Islet precursor cell (in vitro differentiated cells): ENCODE measurements around the gene TANGO2.
"Not testable (repeated sequence)": the region's sequence is repeated elsewhere in the genome, so short reads cannot be mapped to it uniquely, and the experiment has no call there.

Experiments
- DNase-seq: peaks from one replicate; pipeline ENCODE4 v3.0.0-alpha.2; 2018

The TANGO2 gene

DNA sequence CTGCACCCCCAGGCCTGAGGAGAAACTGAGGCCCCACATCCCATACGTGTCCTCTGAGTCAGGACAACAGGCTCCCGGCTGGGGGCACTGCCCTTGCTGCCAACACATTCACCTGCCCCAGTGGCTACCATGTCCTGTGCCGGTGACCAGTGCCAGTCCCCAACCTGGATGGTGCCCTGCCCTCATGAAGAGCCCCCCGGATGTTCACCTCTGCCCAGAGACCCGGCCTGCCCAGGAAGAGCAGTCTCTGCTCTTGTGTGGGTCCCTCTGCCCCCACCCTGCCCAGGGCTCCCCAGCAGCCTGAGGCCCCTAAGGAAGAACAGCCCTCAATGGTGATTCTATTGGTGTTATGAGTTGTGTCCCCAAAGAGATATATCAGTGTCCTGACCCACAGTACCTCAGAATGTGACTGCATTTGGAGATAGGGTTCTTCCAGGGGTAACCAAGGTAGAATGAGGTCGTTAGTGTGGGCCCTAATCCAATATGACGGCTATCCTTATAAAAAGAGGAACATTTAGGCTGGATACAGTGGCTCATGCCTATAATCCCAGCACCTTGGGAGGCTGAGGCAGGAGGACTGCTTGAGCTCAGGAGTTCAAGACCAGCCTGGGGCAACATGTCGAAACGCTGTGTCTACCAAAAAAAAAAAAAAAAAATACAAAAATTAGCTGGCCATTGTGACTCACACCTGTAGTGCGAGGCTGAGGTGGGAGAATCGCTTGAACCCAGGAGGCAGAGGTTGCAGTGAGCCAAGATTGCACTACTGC, 45.9 kb downstream of the TANGO2 start:
- no peak for DNase-seq

DNA sequence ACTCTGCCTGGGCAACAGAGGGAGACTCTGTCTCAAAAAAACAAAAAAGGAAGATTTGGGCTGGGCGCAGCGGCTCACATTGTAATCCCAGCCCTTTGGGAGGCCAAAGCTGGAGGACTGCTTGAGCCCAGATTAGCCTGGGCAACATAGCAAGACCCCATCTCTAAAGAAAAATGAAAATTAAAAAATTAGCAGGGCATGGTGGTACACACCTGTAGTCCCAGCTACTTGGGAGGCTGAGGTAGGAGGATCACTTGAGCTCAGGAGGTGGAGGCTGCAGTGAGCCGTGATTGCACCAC, 46.4 kb downstream of the TANGO2 start:
- not testable (repeated sequence) for DNase-seq

DNA sequence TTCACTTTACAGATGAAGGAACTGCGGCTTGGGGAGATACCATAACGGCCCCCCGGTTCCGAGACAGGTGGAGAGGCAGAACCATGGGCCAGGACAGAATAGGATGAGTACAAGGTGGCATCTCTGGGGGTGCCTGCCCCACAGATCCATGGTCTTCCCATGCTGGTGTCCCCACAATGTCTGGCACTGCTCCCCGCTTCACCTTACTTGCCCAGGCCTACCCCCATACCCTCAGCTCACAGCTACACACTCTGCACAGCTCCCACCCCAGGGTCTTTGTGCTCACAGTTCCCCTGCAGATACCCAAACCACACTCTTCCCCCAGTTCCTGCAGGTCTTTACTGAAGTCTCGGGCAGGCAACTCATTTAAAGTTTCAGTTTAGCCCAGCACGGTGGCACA, 47.7 kb downstream of the TANGO2 start:
- no peak for DNase-seq

DNA sequence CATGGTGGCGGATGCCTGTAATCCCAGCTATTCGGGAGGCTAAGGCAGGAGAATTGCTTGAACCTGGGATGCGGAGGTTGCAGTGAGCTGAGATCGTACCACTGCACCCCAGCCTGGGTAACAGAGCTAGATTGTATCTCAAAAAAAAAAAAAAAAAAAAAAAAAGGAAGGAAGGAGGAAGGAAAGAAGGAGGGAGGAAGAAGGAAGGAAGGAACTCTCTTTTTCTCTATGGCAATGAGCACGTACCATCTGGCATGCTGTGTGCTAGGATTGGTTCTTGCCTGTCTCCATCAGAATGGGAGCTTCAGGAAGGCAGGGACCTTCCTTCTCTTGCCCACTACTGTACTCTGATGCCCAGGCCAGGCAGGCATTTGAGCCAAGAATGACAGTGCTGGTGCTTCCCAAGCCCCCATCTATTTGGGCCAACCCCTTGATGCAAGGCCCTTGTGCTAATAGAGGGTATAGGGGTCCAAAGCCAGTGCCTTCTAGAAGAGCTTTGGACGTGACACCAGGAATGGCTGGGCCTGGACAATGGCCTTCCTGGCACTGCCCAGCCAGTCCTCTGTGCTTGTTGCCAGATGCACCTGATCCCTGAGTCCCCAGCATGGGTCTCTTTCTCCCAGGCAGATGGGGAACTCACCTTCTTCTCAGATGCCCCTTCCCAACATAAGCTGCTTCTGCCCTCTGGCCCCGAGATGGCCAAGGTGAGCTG, 48.6 kb downstream of the TANGO2 start:
- no peak for DNase-seq

DNA sequence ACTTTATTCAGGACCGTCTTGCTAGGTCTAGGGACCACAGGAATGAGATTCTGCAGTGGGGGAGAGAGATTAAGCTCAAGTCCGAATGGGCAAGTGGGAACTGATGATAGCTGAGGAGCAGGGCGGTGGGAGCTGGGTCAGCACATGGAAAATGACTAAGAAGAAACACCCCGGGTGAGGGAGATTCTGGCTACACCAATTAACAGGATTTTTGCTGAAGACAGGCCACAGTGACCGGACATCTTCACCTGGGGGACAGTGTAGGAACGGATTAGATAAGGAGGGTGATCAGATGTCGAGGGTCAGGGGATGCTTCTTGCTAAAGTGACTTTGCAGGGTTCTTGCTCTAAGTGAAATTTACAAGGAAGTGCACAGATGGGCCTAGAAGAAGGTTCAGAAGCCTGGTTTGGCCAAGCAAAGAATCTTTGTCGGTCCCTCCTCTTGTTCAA, 50.6 kb downstream of the TANGO2 start:
- no peak for DNase-seq

DNA sequence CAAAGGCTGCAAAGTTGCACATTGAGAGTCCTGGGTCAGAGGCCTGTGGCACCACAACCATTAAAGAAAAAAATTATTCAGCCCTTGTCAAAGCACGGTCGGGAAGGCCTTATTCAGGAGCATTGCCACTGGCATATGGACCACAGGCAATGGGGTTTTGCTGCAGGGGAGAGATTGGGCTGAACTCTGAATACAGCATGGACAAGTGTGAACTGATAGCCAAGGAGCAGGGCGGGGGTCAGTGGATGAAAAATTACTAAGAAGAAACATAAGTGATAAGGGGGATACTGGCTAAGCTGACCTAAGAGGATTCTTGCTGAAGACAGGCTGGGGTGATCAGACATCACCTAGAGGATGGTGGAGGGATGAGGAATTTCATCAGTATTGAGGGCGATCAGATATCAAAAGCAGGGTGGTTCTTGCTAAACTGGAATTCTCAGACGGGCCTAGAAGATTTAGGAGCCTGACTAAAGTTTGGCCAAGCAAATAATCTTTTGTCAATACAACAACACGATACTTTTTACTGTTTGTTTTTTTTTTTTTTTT, 55.8 kb downstream of the TANGO2 start:
- DNase-seq: no peak

DNA sequence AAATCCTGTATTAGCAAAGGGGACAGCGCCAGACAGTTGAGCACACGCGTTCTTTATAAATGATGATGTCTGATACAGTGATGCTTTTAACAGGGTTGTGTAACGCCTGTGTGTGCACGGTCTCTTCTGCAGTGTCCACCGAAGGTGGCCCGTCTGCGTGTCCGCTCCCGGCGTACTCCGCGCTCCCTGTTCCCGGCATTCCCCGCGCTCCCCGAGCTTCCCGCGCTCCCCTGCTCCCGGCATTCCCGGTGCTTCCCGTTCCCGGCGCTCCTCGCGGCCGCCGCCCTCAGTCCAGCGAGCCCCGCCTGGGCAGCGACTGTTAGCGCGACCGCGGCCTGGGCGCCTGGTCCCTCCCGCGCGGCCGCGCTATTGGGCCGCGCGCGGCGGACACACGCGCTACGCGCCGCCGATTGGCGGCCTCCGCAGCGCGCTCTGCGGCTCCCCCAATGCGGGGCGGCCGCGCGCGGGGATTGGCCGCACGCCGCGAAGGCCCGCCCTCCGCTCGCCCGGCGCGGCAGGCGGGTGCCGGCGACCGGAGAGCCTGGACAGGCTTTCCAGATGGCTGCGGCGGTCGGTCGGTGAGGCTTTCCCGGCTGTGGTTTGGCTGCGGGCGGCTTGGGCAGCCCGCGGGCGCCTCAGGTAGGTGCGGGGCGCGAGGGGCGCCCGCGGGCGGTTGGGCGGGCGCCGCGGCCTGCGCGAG, 59.0 kb downstream of the TANGO2 start, which contains the start of gene DGCR8:
Gene DGCR8, plus strand, starts transcription at position 497 of the 700 bp plus-strand sequence. CDS start 5,723 bp downstream, outside the sequence.
- peak; percentile 96 for DNase-seq

DNA sequence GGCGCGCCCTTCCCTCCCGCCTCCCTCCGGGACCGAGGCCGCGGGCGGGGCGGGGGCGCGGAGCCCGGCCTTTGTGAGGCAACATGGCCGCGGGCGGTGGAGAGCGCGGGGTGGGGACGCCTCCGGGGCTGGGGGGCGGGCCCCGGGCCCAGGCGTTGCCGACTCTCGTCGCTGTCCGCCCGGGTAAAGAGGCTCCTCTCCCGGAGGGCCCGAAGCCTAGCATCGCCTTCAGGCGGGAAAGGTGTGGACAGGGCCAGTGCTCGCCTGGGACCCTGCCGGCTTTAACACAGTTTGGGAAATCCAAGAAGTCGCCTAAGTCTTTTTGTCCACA, 59.5 kb downstream of the TANGO2 start:
- DNase-seq: peak; percentile 75

DNA sequence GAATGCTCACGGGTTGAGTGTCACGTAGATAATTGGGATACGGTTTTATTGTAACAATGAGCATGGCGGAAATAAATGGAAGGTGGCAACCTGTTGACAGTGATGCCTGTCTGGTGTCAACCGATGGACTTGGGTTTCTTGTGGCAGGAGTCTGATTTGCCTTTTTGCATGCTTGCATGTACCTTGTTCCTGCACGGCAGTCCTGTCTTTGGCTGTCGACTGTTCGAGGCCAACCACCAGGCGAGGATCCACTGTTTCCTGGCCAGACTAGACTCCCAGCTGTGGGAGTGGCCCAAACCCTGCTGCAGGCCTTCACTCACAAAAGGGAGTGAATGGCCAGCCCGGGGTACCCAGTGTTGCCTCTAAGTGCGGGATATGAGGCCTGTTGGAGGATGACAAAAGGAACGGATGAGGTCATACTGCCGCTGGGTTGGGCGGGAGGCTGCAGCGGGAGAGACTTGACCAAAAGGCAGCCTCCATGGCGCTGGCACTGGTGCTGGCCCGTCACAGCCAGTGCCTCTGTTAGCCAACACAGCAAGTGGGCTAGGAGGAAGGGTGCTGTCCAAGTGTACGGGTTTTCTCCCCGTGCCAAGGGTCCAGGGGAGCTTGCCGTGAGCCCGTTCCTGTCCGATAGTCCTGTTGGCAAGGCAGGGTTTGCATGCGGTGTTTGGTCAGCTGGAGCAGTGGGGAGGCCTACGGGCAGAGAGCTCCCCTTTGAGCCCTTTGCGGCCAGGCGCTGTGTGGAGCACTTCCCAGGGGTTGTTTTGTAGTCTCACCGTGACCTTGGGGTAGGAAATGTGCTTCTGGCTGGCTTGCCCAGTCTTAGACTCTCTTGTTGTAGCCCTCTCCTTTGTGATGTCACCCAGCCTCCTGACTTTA, 60.1 kb downstream of the TANGO2 start:
- peak; percentile 80 for DNase-seq

DNA sequence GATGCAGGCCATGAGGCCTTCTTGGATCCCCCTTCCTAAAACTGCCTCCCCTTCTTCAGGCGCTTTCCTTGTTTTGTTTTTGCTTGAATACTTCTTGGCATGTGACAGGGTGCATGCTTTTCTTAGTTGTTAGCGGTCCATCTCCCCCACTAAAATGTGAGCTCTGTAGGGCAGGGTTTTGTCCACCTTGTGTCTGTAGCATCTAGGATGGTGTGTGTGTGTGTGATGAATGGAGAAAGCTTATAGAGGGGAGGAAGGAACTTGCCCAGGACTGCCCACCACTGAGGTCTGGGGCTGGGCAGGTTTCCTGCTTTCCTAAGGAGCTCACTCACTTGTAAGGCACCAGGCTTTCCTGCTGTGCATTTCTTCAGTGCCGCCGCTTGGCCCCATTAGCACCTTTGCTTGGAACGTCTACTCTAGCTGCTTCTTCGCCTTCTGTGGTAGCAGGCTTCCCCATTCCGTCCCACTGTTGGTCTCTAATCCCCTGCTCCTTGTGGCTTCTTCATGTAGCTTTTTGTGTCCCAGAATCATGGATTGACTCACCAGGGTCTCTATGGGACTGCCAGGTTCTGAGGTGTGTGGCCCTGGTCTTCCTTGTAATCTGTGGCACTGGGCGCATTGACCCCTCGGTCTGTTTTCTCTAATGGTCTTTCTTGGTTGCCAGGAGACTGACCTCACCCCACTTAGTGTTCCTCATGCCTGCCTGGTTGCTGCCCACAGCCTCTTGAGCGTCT, 62.4 kb downstream of the TANGO2 start:
- no peak for DNase-seq

DNA sequence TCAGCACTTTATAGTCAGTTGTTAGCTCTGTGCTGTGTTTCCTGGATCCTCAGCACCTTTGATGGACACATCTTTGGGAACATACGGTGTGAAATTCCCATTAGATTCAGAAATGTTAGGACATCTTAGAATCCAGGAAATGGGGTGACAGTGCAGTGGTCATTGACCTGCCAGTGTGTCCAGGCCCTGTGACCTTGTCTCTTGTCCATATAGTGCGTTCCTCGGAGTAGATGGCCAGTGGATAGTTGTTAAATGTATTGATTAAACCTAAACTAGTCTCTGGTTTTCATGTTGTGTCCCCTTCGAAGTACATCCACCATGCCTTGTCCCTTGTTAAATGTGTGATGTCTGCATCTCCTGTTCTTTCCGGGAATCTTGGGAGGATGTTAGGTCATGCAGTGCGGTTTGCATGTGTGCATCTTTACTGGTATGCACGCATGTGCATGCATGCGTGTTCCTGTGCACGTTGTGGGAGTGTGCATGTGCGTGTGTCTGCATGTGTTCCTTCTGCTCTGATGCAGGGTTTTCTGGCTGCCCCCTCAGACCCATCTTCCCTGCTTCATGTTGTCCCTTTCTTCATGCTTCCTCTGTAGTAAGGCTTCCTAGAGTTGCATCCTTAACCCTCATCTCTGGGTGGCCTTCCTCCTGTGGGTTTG, 63.1 kb downstream of the TANGO2 start:
- no peak for DNase-seq

DNA sequence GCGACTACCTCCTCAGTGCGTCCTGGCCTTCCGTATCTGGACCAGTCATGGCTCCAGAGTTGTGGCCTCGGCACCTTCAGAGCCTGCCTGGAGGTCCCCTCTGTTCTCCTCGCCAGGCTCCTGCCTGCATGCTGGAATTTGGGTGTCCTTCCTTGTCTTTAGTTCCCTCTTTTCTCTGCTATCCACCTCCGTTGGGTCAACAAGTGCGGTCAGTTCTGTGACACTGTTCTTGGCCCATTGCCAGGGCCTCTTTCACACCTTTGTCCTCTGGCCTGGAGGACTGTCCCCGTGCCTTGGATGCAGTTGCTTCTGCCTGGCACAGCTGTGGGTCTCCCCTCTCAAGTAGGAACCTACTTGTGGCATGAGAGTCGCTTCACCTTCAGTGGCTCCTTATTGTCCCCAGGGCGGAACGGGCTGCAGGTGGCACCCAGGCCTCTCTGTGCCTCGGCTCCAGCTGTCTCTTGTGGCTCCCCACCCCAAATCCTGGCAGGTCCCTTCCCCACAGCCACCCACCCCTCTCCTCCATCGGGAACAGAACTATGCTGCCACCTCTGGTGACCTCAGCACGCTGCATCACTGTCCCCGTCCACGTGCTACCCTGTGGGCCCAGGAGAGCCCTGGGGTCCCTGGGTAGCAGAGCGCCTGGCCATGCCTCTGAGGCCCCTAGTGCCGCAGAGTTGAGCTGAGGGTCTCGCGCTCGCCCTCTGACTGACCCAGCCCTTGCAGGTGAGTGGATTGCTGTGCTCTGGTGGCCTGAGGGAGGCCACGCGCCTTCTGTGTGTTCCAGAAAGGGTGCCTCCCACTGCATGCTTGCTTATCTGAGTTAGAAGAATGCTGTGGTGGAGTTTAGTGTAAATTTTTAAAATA, 63.9 kb downstream of the TANGO2 start:
- DNase-seq: peak; percentile 75

DNA sequence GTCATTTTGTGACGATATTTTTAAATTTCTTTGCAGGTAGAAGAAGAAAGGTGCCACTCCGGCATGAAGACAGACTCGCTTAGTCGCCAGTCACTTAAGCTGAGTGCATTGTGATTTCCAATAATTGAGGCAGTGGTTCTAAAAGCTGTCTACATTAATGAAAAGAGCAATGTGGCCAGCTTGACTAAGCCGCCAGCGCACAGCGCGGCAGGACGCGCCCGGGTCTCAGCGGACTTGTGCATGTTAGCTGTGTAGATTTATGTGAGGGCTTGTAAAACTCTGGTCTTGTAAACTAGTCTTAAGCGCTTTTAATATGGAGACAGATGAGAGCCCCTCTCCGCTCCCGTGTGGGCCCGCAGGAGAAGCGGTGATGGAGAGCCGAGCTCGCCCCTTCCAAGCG, 64.7 kb downstream of the TANGO2 start:
- no peak for DNase-seq

DNA sequence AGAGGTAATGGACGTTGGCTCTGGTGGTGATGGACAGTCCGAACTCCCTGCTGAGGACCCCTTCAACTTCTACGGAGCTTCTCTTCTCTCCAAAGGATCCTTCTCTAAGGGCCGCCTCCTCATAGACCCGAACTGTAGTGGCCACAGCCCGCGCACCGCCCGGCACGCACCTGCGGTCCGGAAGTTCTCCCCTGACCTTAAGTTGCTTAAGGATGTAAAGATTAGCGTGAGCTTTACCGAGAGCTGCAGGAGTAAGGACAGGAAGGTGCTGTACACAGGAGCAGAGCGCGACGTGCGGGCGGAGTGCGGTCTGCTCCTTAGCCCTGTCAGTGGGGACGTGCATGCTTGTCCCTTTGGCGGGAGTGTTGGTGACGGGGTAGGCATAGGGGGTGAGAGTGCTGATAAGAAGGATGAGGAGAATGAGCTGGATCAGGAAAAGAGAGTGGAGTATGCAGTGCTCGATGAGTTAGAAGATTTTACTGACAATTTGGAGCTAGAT, 65.2 kb downstream of the TANGO2 start:
- DNase-seq: no peak

DNA sequence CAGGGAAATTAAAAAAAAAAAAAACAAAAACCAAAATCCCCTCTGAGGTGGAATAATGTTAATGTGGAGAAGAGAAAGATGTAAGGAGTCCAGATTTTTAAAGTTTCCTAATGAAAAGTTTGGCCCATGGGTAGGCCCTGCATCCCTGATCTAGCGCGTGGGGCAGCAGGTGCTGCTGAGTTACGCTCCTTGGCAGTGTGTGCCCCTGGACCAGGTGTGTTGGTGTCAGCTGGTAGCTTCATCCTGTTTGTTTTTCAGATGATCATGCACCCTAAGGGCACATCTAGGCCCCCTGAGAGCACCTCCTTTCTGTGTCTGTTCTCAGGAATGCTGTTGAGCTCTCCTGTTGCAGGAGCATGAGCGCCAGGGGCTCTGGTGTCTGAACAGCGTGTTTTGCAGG, 65.9 kb downstream of the TANGO2 start:
- no peak for DNase-seq

DNA sequence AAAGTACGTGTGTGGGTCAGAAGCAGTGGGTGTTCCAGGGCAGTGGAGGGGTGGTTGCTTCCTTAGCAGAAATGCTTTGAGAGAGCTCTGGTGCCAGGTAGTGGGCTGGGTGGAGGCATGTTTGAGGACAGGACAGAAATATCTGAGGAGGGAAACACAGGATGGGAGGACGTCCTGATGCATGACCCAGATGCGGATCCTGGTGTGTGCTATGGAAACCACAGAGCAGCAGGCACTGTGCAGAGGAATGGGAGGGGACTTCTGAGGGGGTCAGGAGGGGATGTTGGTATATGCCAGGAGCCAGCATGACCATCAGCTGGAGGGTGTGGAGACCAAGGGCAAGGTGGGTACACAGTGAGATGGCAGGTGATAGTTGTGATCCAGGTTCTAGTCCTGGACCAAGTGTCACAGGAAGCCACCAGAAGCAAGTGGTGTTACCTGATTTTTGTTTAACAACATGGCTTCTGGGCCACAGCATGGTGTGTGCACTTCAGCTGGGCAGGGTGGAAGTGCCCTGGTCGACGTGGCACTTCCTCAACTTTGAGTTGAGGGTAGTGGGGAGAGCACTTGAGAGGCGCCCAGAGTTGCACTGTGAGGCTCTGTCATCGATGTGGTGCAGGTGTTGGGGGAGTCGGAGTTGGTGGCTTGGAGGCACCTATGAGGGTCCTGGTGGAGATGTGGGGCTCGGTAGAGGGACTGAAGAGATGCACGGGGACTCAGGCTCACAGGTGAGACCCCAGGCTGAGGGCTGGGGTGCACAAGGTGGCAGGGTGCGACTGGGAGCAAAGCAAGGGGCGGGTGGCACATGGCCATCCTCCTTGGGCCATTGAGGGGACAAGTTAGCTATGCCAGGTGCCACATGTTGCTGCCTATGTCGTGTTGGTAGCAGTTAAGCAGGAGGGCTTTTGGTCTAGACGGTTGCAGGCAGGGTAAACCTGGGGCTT, 66.7 kb downstream of the TANGO2 start:
- no peak for DNase-seq

DNA sequence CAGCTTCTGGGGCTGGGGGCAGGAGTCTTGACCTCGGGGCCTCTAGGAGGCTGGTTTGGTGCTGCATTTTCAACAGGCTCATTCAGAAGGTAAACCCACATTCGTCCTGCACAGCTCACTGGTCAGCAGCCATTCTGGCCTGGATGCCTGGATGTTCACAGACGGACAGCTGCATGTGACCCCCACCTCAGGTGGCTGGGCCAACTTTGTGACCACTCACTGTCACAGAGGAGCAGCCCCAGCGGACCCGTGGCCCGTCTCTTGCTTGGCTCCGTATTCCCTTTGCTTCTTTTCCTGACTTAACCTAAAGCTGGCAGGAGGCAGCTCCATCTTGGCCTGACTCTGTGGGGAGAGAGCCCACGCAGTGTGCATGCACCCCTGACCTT, 67.3 kb downstream of the TANGO2 start:
- no peak for DNase-seq

DNA sequence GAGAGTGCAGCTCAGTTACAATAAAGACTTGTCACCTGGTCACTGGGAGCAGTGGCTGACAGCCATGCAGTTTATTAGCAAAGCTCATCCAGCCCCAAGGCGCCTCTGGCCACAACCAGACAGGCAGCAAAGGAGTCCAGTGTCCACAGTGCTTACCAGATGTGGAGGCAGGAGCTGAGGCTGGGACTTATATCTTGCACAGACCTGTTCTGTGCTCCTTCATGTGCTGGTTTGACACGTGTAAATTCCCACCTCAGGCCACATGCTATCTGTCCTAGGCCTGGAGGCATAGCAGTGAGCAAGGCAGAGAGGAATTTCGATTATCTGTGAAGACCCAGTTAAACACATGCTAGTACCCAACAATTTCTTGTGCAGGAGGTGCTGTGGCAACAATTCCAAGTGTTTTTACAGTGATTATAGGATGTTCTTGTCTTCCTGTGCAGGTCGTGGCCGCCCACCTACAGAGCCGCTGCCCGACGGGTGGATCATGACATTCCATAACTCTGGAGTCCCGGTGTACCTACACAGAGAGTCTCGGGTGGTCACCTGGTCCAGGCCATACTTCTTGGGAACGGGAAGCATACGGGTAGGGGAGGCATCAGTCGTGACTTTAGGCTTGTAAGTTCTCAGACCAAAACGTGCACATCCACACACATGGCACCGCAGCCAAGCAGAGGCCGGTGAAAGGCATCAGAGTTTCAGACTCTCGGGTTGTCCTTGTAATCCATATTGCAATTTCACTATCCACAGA, 68.5 kb downstream of the TANGO2 start:
- DNase-seq: no peak
